ENCODE results near the gene IFNLR1. TPM values are rescaled to one million over a fixed set of nuclear protein-coding genes. Genes with fewer than 3 reads are reported as not detected.

Gene IFNLR1
- under 0.01 TPM in 1 of 2 replicates, not detected in the other for total RNA-seq

DNA sequence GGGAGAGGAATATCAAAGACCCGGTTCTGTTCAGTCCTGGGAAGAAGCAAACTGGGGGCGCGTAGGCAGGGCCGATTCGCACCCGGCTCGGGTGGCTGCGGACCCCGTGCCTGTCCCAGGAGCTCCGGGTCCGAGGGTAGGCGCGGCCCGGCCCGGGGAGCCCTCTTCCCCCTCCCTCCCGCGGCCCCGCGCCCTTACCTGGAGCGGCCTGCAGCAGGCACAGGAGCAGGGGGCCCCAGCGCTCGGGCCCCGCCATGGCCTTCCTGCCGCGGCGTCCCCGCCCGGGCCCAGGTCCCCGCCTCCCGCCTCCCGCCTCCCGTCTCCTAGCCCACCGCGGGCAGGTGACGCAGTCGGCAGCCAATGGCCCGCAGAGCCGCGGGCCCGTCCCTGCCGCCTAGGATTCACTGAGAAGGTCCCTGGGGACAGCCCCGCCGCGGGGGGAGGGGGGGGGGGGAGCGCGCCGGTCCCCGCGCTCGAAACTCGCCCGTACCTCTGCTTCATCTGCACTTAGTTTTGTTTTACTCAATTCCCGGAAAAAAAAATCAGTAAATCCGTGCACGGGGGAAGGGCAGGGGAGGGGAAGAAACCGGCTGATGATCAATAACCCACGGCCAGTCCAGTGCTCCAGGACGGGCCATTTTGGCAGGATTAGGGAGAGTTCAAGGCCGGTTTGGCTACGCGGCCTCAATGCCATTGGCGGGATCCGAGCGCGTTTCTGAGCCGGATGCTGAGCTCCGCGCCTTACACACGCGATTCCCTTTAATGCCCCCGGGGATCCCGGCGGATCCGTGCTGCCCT, at the start of gene IFNLR1:
TSS of gene IFNLR1 (minus strand) at position 297 of the 798 bp plus-strand sequence. CDS start at position 256, 41 bp downstream.

DNA sequence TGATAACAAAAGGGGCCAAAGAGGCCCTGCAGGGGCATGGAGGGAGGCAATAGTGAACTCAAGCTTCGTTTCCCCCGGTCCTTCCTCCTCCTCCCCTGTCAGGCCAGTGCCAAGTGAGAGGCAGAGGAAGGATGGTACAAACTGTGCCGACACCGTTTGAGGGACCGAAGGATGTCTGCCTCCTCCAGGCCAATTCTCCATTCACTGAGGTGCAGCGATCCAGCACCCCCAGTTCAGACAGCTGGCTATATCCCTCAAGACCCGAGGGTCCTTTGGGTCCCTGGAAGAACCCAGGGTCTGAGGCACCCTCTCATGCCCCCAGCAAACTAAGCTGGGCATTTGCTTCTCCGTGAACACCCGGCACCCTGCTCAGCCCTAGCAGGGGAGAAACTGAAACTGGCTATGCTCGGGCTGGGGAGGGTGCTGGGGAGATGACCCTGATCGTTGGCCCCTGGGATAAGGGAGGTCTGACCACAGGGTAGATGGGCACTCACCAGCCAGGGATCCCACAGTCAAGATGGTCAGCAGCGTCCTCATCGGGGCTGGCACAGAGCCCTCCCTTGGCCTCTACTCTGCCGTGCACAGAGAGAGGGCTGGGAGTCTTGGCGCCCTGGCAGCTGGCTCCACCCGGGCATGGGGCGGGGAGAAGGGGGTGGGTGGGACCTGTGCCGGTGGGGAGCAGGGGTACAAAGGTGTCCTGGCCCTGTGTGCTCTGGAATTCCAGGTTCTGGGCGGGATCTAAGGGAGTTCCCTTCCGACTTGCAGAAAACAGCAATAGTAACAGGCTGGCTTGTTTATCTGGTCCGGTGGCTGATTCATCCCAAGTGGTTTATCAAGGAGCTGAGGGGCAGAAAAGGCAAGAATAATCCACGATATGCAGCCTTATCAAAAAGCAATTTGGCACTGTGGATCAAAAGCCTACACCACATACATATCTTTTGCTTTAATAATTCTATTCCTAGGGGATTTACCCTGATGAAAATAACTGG, 44.2 kb downstream of the IFNLR1 start, which contains the start of gene IL22RA1:
TSS of gene IL22RA1 (minus strand) at position 595 of the 989 bp plus-strand sequence. CDS start at position 537, 58 bp downstream.

DNA sequence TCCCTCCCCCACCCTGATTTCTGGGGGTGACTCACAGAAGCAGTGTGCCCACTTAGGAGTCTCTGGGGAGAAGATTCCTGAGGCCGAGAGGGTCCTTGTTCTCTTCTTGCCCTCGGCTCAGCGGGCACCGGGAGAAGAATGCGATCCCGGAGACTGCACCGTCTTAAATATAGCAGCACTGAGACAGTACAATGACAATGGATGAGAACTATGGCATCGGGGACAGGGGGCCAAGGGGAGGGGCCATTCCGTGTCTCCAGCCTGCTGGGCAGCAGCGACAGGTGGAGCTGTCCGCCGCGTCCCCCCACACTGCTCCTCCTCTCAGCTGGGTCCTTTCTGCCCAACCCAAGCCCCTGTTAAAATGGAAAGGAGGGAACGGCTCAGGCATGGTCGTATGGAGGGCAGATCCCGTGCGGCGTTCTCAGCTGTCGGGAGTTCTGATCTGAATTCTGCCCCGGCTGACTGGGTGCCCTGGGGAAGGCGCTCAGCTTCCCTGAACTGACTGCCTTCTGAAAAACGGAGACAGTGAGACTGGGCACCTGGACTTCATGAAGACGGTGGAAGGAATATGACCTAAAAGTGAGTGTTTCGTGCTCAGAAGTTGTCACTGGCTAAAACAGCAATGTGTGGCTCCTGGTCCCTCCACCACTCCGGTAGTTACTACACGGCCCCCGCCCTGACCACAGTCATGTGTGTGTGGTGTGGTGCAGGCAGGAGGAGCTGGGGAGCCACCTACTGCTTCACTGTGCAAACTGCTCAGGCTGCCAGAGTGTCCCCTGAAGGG, 74.9 kb downstream of the IFNLR1 start, which contains the start of gene MYOM3:
TSS of gene MYOM3 (minus strand) at position 140 of the 784 bp plus-strand sequence. CDS start 3,499 bp downstream, outside the sequence.

Other genes starting within 250 kb of the IFNLR1 start
- gene PNRC2, start 227.5 kb downstream of the IFNLR1 start, total RNA-seq = 56.1 and 74.7 TPM in 2 replicates
- 45.0 and 52.2 TPM in 2 replicates for gene SRSF10, start 207.0 kb downstream of the IFNLR1 start, total RNA-seq
- gene MYOM3, start 75.2 kb downstream of the IFNLR1 start, total RNA-seq = not detected in 2 replicates
- 0.16 TPM in 1 of 2 replicates, not detected in the other for gene IL22RA1, start 44.1 kb downstream of the IFNLR1 start, total RNA-seq
- gene GRHL3, start 132.1 kb upstream of the IFNLR1 start, total RNA-seq = not detected in 2 replicates
- gene STPG1, start 226.5 kb upstream of the IFNLR1 start, total RNA-seq = 2.6 and 4.3 TPM in 2 replicates
- gene NIPAL3, start 228.5 kb upstream of the IFNLR1 start, total RNA-seq = 13.4 and 19.5 TPM in 2 replicates